ENCODE results near the gene KLHL15.

The KLHL15 gene

GRCh38 chrX:23952391-23952790 is 74.6 kb downstream of the KLHL15 start:
- DNase-seq (ENCODE audit: low read depth) = no peak

- DNase-seq (ENCODE audit: low read depth) = no peak
Observed at GRCh38 chrX:23945206-23945605, 81.8 kb downstream of the KLHL15 start.

DNA sequence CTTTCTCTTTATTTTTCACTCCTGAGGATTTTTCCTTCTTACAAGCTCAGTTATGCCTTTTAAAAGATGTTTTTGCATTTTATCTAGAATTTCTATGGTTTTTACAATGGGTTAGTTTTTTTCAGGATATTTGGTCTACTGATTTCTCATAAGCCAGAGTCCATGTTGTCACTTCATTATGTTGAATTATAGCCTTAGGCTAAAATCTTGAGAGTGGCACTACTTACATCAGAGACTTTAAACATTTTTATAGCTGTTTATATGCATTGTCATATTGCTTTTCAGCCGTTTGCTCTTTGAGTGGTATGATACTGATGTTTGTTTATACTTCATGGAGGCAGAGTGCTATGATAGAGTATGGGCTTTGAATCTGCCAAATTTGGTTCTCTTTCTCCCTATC is 82.8 kb downstream of the KLHL15 start:
- no peak for DNase-seq (ENCODE audit: low read depth)

- DNase-seq (ENCODE audit: low read depth) = no peak
Observed at GRCh38 chrX:23939203-23939602, 87.8 kb downstream of the KLHL15 start.

DNA sequence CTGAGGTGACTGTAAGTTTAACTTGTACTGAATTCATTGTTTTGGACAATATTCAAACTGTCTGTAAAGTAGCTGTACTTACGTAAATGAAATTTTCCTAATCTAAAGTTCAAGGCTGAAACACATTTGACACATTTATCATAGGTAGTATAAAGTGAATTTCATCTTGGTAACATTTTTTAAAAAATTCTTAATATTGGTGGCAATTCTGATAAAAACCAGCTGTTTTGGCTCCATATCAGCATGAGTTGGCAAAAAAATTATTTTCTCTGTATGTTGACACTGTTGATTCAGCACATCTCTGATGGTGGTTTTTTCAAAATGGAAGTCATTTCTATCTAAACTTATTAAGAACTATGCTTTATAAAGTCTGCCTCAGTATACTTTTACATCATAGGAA is 88.3 kb downstream of the KLHL15 start:
- peak; percentile 31 for DNase-seq (ENCODE audit: low read depth)

GRCh38 chrX:23937100-23937499 is 89.9 kb downstream of the KLHL15 start:
- peak; percentile 26 for DNase-seq (ENCODE audit: low read depth)

DNA sequence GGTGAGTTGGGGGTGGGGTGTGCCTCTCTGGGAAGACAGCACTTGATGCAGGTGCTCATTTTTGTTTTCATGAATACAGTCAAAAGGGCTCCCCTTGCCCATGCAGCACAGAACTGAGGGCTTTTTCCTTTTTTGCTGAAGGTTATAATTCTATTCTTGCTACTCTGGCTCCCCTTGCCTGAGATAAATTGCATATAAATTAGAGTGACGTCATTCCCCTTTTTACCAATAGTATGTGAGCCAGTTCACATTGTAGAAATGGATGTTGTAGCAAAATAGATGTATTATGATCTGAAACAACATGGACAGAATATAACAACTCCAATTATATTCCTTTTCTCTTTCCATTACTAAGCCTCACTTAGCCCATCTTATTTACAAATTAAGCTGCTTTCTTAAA is 90.8 kb downstream of the KLHL15 start:
- DNase-seq (ENCODE audit: low read depth) = no peak

GRCh38 chrX:23935106-23935505 is 91.9 kb downstream of the KLHL15 start:
- no peak for DNase-seq (ENCODE audit: low read depth)

Data from iris pigment epithelial cell (primary cell).